ELR (cell line): Measurements from ENCODE around the gene ANKRD10.
"Not testable (repeated sequence)": the region's sequence is repeated elsewhere in the genome, so short reads cannot be mapped to it uniquely, and the experiment has no call there.

Experiments
- DNase-seq: peaks from one replicate; pipeline ENCODE4 v3.0.0-alpha.2; 2015; ENCODE audit warnings: low read depth

Gene ANKRD10

DNA sequence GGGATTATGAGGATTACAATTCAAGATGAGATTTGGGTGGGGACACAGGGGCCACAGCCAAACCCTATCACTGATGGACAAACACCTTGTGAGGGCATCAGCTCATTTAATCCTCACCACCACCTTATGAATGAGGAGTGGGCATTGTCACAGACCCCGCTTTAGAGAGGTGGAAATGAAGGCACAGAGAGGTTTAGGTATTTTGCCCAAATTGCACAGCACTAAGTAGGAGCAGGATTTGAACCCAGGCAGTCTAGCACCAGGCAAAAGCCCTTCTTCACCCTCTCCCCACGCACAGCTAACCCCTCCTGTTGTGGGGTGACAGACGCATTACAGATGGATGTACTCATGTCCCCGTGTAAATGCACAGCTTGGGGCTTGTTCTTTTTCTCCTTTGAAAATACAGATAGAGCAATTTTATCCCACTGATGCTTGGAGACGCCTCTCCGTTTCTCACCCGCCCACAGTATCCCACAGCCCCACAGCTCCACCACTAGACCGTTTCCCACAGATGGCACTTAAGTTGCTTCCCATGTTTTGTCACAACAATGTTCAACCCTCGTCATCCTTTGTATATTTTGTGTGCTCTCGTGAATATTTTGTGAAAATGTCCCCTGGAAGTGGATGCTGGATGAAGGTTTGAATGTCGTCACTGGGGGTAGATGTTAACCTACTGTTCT, 48.2 kb downstream of the ANKRD10 start:
- DNase-seq, result no peak

DNA sequence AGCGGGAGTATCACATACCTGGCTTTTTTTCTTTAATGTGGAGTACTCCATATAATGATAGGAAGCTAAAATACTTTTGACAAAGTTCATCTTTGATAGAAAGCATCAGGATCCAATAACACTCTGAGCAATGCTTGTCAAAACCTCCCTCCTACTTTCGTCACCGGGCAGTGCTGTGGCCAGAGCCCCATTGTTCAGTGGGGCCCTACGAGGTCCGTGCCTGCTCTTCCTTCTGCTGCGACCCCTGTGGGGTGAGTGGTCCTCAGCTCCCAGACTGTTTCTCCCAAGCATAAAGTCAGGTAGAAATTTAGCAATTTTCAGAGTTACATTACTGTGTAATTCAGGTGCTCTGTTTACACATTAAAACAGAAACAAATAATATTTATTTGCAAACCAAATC, 51.2 kb downstream of the ANKRD10 start:
- no peak for DNase-seq

DNA sequence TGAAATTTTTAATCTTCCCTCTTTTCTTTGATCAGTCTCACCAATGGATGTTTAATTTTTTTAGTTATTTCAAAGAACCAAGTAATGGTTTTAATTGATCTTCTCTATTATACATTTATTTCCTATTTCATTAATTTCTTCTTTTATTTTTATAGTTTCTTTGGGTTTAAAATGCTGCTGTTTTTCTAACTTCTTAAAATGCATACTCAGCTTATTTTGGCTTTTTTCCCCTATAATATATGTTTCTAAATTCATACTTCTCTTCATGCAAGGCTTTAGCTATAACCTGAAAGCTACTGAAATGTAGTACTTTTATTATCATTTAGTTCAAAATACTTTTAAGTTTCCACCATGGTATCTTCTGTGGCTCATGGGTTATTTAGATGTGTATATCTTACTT, 53.9 kb downstream of the ANKRD10 start:
- no peak for DNase-seq

DNA sequence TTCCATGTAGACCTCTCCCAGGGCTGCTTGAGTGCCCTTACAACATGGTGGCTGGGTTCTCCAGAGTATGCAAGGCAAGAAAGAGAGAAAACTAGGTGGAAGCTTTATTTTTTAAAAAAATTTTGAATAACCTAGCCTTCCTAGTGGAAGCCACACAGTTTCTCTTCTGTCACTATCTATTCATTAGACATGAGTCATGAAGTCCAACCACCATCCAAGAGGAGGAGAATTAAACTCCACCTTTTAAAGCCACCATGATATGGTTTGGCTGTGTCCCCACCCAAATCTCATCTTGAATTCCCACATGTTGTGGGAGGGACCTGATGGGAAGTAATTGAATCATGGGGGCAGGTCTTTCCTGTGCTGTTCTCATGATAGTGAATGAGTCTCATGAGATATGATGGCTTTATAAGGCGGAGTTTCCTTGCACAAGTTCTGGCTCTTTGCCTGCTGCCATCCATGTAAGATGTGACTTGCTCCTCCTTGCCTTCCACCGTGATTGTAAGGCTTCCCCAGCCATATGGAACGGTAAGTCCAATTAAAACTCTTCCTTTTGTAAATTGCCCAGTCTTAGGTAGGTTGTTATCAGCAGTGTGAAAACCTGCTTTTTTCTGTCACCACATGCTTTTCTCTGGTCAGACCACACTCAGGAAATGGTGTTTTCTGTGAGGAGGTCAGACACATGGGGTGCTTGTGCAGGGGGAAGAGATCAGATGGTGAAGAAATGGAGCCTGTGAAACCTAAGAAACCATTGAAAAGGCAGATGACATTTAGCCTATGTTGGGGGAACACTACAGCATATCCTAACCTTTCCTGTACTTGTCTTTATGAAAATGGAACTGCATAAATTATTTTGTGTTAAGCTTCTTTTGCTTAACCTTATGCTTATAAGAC, 57.7 kb downstream of the ANKRD10 start:
- no peak for DNase-seq

DNA sequence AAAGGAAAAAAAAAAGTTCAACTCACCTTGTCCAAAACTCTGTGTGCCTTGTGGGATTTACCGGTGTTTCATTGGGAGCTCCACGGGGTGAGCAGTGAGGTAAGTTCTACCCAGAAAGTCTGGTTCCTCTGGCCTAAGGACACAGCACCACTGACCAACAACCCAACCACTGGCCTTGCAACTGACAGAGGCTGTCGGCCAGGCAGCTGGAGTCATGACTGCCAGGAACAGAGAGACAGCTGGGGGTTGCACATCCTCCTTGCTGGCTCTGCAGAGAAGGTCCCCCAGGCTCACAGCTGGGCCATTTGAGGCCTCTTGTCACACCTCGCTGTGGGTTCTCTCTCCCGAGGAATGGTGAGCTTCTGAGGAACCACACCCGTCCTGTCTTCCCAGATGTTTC, 59.5 kb downstream of the ANKRD10 start:
- no peak for DNase-seq

DNA sequence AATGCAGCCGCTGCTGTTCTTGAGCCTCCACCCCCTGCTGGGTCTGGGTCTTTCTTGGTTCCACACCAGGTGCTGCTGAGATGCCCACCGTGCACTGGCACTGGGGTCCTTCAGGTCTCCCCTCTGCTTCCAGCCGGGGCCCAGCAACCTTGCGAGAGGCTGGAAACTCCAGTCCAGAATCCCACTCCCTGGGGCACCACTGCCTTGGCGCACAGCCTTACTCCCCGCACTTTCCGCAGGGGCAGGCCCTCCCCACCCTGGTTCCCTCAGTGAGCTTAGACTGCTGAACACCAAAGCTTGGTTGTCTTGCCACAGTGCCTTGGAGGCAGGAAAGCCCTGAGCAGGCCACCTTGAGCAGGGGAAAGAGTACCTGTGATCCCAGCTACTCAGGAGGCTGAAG, 60.0 kb downstream of the ANKRD10 start:
- no peak for DNase-seq

DNA sequence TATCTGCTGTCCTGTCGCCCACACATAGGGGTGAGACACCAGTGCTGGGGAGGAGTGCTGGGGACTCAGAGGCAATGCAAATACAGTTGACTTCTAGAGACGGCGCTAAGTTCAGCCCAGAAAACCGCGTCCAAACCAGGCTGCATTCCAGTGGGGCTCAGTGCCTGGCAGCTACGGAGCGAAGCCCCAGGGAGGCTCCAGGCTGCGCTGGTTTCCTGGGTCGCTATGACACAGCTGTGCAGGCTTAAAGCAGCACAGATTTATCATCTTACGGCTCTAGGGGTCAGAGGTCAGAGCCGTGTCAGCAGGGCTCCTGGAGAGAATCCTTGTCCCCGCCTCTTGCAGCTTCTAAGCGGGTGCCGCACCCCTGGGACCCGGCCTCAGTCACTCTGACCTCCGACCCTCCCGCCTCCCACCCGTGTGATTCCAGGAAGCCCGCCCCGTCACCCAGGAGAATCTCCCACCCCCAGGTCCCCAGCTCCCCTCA, 61.6 kb downstream of the ANKRD10 start:
- no peak for DNase-seq

DNA sequence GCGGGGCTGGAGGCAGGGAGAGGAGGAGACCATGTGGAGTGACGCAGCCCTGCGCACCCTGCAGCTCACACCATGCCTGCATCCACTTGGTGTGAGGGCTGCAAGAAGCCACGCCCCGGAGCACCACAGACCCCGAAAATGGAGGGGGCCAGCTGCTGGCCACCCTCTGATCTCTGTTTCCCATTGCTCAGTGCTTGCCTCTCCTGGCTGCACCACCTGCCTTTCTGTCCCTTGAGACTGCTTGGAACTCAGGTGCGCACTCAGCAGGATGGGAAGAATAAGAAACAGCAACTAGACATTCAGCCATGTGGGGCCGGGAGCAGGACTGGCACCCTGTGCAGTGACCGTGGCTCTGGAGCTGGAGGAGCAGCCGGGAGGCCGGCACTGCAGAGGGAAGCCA, 64.0 kb downstream of the ANKRD10 start:
- DNase-seq, result no peak

DNA sequence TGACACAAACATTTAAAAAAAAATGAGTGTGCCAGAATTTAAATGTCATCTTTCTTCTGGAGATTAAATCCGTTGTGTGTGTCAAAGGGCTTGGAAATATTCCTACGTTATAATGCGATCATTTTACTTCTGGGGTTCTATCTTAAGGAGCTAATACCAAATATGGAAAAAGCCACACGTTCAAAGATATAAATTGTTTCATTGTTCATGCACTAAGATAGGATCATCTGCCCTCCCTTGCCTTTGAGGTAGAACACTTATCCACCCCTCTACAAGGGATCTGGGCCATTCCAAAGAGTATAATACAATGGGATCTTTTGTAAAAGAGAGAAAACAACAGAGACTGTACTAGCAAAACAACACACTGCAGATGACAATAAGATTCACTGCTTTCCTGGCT, 64.9 kb downstream of the ANKRD10 start:
- no peak for DNase-seq

DNA sequence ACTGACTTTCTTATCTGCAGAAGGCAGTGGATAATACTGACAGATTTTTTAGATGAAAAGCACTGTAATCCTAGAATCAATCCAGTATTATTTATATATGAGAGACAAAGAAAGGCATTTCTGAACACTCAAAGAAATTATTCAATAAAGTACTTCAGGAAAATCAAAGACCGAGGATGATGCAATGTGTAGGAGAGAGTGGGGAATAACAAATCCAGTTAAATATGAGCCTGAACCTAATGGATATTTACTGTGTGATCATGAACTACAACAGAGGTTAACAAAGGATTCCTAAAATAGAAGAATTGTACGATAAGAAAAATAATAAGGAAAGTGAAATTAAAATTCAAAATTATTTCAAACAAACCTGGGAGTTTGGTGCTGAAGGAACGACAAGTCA, 69.3 kb downstream of the ANKRD10 start:
- no peak for DNase-seq

DNA sequence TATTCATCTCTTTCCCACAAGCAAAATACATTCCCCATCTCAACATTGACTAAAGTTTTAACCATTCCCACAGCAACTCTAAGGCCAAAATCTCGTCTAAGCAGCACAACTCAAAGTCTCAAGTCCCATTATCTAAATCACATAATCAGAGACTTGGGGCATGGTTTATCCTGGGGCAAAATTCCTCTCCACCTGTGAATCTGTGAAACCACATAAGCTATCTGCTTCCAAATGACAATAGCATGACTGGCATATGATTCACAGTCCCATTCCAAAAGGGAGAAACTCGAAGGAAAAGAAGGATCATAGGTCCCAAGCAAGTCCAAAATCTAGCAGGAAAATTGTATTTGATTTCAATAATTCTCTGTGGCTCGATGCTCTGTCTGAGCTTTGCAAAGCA, 73.0 kb downstream of the ANKRD10 start:
- peak; percentile 81 for DNase-seq

DNA sequence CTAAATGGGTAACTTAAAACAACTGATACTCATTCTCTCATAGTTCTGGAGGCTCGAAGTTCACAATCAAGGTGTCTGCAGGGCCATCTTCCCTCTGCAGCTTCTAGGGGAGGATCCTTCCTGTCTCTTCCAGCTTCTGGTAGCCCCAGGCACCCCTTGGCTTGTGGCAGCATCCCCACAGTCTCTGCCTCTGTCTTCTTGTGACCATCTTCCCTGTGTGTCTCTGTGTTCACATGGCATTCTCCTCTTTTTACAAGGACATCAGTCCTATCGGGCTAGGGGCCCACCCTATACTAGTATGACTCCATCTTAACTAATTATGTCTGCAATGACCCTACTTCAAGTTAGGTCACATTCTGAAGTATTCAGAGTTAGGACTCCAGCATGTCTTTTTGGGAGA, 73.5 kb downstream of the ANKRD10 start:
- no peak for DNase-seq

DNA sequence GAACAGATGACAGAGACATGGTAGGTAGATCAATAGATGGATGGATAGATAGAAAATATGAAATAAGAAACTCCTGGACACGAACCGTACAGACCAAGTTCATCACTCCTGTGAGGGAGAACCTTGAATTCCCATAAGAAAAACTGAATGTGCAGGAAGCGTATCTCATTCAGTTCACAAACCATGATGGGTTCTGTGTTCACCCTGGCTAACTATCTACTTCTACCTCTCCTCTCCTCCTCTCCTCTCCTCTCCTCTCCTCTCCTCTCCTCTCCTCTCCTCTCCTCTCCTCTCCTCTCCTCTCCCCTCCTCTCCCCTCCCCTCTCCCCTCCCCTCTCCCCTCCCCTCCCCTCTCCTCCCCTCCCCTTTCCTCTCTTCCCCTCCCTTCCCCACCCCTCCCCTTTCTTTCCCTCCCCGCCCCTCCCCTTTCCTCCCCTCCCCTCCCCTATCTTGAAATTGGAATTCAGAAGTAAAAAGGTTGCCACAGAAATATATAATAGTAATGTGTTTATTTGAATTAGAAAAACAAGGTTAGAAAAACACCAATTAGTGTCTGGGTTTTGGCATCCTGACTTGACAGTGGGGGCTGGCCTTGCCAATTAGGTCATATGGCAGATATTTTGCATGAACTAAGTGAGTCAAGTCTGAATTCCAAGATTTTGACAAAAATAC, 75.9 kb downstream of the ANKRD10 start:
- no peak for DNase-seq

DNA sequence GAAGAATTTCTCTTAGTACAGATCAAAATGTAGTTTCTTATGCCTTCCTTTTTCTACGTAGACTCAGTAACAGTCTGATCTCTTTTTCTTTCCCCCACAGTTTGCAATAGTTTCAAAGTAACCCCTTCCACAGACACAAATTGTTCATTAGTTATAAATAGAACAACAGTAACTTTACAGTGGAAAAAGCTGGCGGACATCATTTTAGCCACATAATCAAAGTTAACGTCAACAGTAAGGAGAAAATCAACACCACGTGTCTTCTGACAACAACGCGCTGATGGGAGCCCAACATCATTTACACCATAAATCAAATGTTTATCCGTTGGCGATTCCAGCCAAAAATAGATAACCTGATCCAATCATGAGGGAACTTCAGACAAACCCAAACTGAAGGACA, 76.8 kb downstream of the ANKRD10 start:
- no peak for DNase-seq

DNA sequence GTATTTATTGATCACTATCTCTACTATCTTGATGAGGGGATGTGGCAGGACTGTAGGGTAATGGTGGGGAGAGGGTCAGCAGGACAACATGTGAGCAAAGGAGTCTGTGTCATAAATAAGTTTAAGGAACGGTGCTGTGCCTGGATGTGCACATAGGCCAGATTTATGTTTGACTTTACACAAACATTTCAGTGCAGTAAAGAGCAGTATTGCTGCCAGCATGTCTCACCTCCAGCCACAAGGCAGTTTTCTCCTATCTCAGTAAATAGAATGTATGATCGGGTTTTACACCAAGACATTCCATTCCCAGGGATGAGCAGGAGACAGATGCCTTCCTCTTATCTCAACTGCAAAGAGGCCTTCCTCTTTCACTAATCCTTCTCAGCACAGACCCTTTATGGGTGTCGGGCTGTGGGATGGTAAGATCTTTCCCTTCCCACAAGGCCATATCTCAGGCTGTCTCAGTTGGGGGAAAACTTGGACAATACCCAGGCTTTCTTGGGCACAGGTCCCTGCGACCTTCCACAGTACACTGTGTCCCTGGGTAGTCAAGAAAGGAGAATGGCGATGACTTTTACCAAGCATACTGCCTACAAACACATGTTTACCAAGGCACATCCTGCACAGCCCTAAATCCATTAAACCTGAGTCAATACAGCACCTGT, 77.3 kb downstream of the ANKRD10 start:
- DNase-seq, result not testable (repeated sequence)

DNA sequence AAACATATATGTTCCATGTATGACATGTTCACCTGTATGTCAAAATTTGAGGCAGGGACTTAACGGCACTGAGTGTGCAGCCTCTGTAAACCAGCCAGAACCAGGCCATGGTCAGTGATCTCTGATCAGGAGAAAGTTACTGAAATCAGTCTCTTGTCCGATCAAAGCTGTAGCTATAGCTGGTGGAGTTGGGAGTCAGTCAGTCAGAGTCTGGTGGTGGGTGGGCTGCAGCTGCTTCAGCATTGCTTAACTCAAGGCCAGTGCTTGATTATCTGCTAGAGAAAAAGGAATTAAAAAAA, 78.3 kb downstream of the ANKRD10 start:
- DNase-seq, result no peak

DNA sequence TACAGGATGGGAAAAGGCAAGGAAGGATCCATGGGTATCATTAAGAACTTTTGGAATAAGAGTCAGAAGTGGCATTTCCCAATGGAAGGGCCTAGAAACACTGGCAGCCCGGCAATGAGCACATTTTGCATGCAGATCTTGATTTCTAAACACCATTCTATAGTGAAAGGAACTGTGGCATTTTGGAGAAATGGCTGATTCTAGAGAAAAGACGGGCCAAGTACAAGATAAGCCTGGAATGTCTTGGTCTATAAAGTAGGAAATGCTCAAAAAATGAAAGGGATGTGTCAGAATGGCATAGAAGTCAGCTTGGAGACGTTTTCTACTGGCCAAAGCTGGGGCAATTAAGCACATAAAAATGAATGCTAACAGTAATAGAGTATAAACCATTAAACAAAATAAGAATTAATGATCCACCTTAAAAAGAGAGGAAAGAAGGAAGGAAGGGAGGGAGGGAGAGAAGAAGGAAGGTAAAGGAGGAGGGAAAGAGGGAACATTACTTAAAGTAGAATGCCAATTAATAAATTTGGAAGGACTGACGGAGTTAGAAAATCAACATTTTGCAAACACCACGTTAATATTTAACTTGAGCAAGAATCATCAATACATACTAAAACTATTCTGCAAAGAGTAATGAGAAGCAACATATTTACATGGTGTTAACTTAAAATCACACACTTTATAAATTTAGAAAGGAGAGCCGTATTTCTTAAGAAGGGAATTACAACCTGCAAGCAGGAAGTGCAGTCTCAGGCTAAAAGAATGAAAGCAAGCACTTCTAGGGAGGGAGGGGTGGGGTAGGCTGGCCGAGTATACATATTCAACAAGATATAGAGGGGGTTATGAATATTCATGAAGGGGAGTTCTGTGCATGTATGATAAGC, 78.9 kb downstream of the ANKRD10 start:
- DNase-seq, result no peak

DNA sequence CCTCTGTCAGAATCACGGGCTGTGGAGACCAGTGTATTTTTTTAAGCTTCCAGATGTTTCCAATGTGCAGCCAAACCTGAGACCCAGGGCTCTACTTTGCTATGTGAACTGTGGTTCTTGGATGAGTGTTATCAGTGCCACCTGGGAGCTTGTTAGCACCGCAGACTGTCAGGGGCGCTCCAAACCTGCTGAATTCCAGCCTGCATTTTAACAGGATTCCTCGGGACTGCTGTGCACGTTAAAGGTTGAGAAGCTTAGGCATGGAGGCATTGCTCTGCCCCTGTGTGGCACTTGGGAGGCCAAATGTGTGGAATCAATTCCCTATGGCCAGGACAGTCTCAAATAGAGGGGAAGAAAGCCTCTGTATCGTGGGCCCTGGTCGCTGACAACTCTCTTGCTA, 80.3 kb downstream of the ANKRD10 start:
- DNase-seq, result no peak

DNA sequence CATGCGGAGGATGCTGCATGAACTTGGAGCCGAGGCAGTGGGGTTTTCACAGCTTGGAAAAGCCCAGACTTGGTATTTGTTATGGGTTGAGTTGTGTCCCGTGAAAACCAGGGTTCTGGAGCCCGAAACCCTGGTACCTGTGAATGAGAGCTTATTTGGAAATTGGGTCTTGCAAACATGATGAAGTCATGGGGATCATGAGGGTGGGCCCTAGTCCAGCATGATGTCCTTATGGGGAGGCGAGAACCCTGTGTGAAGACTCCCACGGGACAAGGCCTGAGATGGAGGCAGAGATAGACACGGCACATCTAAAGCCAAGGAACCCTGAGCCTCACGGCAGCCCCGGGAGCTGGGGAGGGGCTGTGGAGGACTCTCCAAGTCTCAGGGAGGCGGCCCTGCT, 82.3 kb downstream of the ANKRD10 start:
- DNase-seq, result no peak

DNA sequence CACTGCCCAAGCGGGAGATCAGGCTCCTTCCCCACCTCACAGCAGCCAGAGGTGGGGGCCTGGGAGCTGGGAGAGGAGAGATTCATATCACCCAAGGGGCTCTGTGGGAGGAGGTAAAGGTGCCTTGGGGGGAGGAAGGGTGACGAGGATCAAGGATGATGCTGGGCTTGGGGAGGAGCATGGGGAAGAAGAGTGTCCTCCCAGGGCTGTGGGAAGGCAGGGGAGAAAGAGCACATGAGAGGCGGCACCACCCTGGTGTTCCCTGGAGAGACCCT, 82.7 kb downstream of the ANKRD10 start:
- no peak for DNase-seq

DNA sequence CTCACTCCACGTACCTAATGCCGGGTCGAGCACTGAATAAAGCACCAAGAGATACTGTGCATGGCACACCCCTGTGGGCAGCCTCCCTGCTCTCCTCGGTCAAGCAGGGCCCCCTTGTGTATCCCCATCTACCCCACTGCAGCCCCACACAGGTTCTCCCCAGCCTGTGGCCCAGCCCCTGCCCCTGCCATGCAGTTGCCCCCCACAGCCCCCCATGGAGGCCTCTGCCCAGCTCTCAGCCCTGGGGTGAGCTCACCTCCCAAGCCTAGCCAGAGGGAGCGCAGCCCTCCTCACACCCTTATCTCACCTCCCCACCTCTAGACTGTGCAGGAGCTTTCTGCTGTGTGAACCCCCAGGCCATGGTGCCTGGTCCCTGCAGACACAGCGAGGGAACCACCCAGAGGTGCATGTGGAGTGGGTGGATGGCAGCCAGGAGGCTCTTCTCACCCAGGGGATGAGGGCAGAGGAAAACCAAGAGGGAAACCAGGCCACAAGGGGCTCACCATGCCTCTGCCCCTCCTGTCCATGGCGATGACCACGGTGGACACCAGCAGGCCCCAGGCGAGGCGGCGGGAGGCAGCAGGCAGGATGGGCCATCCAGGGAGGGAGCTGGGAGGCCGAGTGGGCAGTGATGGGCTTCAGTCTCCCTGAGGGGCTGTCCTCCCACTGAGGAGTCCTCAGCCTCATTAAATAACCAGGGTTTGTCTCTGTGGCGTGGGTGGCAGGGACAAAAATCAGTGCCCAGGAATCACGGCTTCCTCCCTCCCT, 83.2 kb downstream of the ANKRD10 start:
- no peak for DNase-seq
